Lower leg skin (tissue), 3 donors: ENCODE results near the gene TPST2.

Source experiments
- CTCF ChIP-seq, 3 donors: fragments of 450-650 bp; IDR thresholded peaks; one replicate each; pipeline ENCODE4 v1.5.1; 2016; ENCODE audit warnings: antibody characterized with exemption in 3 of 3, mild to moderate bottlenecking in 3 of 3, moderate library complexity in 2 of 3
- POLR2A ChIP-seq, 2 donors: fragments of 450-650 bp; IDR thresholded peaks; one replicate each; pipeline ENCODE4 v1.6.1; 2016 to 2017; ENCODE audit warnings: antibody characterized with exemption in 2 of 2, mild to moderate bottlenecking in 1 of 2, moderate library complexity in 1 of 2

GRCh38 chr22:26561756-26562417 is 28.0 kb downstream of the TPST2 start:
- TF ChIP-seq CTCF (IDR thresholded peaks at IDR 0.05) = no peak
- no peak for TF ChIP-seq POLR2A (IDR thresholded peaks at IDR 0.05)
